Stimulated activated CD4-positive, alpha-beta T cell treated with anti-CD3 and anti-CD28 coated beads, Interleukin-15, amount 100 ng/mL, for 48 hours (primary cell): ENCODE results near the gene BICD1.
"Not testable (repeated sequence)": the region's sequence is repeated elsewhere in the genome, so short reads cannot be mapped to it uniquely, and the experiment has no call there.

ENCODE experiments used
- DNase-seq, 2 donors: peaks; one replicate each; pipeline ENCODE4 v3.0.0-alpha.2; 2020; ENCODE audit warnings: low read depth in 2 of 2

BICD1 gene

DNA sequence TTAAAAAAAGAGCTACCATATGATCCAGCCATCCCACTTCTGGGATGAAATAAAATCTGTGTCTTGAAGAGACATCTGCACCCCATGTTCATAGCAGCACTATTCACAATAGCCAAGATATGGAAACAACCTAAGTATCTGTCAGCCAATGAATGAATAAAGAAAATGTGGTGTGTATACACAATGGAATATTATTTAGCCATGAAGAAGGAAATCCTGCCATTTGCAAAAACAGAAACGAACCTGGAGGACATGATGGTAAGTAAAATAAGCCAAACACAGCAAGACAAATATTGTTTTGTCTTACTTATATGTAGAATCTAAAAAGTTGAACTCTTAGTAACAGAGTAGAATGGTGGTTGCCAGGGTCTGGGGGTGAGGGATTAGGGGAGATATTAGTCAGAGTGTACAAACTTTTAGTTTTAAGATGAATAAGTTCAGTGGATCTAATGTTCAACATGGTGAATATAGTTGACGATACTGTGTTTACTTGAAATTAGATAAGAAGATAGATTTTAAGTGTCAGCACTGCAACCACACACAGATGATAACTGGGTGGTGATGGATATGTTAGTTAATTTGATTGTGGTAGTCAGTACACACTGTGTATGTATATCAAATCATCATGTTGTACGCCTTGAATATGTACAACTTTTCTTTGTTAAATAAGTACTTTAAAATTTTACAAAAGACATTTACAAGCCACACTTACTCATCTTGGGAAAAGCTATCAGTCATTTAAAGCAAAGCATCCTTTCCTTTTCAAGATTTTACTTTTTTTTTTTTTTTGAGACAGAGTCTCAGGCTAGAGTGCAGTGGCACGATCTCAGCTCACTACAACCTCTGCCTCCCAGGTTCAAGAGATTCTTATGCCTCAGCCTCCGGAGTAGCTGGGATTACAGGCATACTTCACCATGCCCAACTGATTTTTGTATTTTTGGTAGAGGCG, 89.9 kb downstream of the BICD1 start:
- no peak for DNase-seq

DNA sequence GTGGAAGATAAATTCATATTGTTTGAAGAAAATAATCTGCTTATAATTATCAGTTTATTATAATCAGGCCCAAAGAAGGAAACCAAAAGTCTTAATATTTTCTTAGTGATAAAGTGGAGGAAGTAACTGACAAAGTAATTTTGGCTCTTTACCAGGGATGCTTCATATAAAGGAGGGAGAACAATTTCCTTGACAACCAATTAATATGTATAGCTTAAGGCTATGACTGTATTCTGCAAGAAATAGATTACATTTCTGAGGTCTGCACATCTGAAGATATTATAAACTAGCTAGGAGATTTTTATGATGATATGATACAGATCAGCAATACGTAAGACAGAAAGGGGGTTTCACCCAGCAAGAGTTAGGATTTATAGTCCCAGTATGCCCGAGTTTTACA, 90.8 kb downstream of the BICD1 start:
- no peak for DNase-seq

DNA sequence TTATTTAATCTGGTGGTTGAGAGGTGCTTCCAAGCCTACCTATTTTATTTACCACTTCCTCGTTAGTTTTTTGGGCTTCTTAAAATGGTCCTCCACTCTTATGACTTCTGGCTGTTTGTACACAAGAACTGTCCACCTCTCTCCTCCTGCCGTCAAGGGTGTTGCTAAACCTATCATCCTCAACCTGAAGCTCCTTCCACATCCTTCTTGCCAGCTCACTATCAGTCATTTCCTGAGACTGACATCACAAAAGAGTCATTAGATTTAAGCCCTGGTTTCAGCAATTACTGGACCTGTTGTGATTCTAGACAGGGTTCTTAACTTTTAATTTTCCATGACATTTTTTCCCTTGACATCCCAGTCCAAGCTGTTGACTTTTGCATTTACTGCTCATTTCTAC, 91.9 kb downstream of the BICD1 start:
- DNase-seq: no peak

DNA sequence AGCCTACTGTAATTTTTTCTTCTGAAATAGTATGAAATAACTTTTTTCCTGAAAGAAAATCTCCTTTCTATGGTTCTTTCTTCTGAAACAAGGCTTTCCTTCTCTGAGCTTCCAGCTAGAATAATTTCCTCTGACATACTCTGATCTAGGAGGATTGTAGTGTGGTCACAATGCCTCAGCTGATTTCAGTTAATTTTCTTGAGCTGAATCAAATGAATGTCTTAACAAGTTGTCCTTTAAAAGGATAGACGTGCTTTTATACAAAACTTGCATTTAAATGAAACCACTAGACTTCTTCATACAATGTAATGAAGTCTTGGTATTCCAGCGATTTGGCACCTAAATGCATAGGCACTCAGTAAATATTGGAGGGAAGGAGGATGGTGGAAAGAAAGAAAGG, 94.4 kb downstream of the BICD1 start:
- DNase-seq: no peak

DNA sequence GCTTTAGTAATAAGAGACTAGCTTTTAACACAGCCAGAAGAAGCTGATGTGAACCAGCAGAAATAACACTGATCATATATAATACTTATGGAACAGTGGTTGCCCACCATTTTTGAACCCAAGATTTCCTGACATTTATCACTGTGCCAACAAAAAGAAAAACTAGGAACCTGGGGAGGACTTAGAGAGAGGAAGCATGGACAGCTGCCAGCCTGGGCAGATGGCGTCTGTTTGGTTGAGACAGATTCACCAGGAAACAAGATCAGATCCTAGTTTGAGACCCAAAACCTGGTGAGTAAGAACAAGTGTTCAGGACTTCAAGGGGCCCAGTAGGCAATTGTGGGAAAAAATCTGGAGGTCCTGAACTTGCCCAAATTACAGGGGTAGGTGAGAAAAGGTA, 95.3 kb downstream of the BICD1 start:
- DNase-seq: no peak

DNA sequence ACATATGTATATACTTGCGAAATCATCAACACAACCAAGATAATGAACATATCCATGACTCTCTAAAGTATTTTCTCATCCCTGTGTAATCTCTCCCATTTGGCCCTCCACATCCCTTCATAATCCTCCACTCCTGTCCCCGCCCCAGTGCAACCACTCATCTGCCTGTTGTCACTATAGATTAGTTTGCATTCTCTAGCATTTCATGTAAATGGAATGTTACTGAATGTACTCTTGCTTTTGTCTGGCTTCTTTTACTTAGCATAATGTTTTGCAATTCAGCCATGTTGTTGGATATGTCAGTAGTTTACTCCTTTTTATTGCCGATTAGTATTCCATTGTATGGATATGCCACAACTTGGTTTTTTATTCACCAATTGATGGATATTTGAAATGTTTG, 99.1 kb downstream of the BICD1 start:
- DNase-seq: no peak

DNA sequence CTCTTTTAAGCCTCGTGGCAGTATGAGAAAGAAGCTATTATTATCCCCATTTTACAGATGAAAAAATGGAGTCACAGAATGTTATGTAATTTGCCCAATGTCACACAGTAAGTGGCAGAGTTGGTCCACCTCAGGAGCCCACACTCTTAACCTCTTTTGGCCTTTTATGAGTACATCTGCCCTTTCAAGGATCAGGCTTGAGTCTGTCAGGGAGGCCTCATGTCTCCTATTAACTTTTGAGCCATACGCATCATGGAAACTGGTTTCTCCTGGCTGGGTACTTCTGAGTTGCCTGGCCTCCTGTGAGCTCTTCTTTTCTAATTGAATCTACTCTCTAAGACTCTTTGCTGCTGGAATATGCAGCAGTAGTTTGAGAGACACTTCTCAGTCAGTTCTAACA, 101.7 kb downstream of the BICD1 start:
- DNase-seq: no peak

DNA sequence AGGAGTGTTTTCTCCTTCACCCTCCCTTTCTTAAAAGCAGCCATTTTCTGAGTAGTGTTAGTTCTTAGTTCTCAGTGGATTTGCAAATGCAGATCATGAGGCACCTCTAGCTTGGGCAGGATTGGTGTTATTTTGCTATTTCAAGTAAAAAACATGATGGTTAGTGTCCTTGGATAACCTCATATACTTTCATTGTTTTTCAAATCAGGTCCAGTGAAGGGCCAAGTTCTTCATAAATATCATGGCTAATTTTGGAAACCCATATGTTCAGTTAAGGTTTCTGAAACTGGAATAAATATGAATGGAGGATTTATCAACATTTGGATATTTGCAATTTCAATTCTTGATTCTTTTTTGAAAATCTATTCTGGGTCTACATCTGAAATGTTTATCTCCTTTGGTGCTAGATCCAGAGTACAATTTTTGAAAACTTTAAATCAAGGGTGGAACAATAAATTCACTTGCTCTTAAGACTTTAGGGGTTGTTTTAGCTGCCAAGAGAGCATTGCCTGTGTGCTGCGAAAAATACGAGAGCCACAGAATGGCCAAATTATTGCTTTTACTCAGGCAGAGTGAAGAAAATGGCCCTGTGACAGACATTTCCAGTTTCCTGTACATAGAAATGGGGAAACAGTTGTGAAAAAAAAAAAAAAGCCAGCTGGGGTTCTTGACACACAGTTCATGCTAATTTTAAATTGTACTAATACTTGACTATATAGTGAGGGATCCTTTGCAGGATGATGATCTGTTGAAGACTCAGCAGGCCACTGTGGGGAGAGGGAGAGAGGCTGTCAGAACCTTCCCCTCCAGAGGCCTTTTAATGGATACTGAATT, 104.6 kb downstream of the BICD1 start:
- DNase-seq: no peak

DNA sequence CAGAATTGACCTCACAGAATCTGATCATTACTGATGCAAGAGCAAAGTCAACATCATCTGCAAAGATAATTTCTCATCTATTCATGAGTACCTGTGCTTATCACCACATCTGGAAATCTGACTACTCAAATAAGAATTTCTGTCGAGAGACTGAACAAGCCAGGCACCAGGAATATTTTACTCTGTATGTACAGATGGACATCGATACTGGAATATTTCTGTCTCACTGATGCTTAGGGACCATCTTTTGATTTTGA, 105.2 kb downstream of the BICD1 start:
- no peak for DNase-seq

DNA sequence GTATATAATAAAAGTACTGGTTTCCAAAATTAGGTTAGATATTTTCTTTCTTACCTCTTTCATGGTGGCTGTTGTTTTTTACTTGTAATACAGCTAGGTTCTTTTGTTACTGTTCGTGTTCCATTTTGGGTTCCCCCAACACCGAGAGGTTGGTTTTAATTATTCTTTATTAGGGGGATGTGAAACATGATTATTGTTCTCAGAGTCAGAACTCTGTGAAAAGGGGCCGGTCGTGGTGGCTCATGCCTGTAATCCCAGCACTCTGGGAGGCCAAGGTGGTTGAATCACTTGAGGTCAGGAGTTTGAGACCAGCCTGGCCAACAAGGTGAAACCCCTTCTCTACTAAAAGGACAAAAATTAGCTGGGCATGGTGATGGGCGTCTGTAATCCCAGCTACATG, 108.1 kb downstream of the BICD1 start:
- DNase-seq: no peak

DNA sequence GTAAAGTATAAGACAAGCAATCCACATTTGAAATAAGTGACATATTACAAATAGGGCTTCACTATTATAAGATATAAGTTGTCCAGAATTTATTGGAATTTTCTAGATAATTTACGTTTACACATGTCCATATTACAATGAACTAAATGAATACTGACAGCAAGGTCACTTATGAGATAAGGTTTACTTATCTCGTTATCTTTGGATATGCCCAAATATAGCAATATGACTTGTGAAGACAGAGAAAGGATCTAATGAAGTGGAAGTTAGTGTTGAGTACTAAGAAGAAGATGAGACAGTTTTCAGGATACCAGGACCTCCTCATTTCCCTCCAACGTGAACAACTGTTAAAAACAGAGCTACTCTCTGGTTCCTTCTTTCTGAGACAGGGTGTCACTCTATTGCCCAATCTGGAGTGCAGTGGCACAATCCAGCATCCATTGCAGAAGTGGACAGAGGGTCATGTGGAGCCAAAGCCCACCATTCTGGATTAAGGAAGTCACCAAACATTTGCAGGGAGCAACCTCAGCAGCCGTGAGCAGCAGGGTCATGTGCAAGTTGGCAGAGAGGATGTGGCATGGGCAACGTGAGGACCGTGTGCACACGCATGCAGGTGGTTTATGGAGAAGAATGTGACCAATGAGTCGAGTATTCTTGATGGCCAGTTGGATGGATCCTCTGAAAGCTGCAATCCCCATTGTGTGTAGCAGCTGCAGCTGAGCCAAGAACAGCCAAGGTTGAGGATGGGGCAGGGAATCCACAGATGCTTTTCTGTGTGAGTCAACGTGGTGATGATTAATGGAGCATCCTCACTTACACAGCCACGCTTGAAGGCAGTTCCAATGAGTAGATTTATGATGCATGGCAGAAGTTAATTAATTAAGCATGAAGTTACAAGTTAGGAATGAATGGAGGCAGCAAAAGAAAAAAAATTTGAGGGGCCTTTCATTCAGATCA, 111.0 kb downstream of the BICD1 start:
- DNase-seq: no peak

DNA sequence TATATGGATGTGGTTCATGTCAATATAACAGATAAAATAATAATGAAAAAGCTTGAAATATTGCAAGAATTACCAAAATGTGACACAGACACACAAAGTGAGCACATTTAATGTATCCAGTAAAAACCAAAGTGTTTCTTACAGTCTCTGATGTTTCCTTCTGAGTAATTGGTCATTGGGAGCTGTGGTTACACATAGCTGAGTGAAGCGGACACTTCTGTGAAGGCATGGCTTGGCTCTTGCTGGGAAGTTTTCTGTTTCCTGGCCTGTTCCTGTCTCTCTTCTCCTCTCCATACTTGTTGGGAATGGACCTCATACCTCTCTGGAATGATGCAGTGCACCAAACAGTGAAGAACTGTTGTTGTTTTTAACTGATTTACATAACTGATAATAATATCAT, 117.3 kb downstream of the BICD1 start:
- DNase-seq: no peak

DNA sequence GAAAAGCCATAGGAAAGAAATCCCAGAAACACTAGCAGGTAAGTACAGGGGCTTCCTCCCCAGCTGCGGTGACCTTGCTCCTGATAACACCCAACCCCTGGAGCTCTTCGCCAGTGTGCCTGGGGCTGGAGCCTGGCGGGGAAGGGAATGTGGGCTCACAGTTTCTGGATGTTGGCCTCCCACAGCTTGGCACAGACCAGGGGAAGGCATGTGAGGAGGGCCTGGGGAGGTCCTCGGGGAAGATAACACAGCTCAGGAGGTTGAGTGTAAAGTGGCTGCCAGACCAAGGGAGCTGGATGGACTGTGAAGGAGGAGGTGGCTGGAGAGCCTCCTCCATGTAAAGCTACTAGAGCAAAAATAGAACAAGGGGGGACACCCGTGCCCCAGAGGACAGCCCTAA, 120.1 kb downstream of the BICD1 start:
- no peak for DNase-seq

DNA sequence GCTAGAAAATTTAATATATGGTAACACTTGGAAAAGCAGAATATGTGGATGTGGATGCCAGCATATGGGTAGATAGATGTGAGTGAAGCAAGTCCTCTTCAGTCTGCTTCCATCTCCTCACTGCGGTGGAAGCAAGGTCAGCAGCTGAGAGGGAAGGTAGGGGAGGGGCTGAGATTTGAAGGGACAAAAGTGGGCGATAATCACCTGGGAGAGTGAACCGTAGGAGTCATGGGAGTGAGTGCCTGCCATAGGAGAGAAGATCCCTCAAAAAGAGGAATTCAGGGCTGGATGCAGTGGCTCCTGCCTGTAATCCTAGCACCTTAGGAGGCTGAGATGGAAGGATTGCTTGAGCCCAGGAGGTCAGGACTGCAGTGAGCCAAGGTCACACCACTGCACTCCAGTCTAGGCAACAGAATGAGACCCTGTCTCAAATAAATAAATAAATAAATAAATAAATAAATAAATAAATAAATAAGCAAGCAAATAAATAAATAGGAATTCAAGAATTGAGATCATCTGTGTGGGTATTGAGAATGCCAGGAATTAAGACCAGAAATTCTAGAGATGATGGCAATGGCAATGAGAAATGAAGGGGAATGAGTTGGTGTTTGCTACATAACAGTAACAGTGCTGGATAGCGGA, 123.4 kb downstream of the BICD1 start:
- DNase-seq: no peak

DNA sequence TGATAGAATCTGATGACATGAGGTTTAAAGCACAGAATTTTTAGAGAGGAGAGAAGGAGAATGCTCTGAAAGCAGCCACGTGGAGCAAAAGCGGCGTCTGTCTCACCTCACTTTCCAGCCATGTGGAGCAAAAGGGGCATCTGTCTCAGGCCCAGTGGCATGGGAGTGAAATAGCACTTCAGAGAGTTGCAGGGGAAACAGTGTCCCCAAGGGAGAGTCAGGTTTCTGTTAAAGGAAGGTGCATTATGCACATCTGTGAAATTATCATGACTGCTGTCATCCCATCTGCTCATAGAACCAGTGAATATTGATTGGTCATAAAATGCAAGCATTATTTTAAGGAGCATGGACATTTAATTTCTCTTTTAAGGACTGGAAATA, 124.0 kb downstream of the BICD1 start:
- no peak for DNase-seq

DNA sequence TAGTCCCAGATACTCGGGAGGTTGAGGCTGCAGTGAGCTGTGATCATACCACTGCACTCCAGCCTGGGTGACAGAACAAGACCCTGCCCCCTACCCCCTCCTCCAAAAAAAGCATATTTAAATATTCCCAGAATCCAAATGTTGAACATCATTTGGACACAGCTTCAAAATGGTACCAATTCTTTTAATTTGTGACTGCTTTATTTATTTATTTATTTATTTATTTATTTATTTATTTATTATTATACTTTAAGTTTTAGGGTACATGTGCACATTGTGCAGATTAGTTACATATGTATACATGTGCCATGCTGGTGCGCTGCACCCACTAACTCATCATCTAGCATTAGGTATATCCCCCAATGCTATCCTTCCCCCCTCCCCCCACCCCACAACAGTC, 124.7 kb downstream of the BICD1 start:
- DNase-seq: not testable (repeated sequence)

DNA sequence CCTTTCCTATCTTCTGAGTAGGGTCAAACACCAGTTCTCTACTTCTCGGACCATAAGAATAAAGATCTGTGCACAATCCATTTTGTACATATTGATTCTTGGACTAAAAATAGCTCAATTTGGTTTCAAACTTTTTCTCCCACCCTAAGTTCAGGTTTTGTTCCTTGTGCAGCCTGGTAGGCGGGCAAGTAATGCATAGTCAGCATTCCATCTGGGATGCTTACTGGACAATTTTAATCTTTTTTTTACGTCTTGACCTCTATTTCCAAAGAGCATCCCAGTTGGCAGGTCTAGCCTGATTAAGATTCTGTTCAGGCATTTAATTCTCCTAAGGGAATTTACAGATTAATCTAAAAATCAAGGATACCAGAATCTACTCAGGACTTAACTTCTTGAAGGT, 126.9 kb downstream of the BICD1 start:
- no peak for DNase-seq

DNA sequence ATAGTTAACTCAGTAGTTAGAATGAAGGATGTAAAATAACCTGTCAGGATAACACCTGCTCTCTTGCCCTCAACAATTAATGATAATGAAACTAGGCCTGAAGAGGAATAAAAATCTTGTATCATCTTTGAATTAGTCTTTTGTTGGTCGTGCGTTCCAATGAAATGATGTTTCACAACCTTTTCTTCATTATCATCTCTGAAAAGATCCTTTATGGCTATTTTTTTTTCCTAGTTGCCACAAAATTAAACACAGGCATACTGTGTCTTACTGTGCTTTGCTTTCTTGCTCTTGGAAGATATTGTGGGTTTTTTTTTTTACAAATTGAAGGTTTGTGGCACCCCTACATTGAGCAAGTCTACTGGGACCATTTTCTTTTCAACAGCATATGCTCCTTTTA, 128.6 kb downstream of the BICD1 start:
- DNase-seq: no peak

DNA sequence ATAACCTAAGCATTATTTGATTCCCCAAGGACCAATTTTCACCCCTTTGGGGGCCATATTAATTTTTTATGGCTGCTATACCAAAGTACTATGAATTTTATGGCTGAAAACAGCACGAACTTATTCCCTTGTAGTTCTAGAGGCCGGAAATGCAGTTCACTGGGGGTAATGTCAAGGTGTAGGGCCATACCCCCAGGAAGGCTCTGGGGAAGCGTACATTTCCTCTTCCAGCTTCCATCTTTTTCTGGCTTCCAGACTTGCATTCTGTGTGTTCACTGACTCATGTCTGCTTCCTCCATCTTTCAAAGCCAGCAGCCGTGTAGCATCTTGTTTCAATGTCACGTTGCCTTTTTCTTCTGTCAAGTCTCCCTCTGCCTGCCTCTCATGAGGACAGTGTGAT, 133.5 kb downstream of the BICD1 start:
- no peak for DNase-seq

DNA sequence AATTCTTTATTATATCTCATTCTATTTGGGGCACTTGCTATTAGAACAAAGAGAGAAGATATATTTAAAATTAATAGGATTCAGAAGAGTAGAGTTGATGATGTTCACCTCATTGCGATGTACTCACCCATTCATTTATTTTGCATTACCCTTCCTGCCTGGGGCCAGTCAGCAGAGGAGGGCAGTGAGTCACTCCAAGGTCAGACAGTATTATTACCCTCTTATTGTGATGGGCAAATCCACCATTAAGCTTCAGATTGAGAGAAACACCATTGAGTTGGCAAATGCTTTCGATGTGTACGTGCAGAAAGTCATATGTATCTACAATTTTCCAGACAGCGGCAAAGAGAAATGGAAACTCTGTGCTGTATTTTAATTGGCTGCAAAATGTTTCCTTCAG, 134.2 kb downstream of the BICD1 start:
- no peak for DNase-seq

DNA sequence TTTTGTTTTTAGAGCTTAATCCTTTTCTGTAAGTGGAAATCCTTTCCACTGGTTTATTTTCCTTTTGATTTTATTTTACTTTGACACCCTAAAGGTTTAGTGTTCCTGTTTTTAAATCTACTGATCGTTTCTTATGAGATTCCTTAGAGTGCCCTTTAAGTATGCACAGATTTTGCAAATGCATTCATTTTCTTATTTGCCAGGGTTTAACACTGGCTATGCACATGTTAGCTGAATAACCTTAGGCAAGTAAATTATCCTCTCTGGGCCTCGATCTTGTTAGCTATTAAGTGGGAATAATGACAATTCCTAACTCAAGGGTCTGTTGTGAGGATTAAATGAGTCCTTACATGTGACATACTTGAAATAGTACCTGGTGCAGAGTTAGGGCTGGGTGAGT, 136.0 kb downstream of the BICD1 start:
- DNase-seq: no peak
